PFSK-1 (cell line): Measurements from ENCODE around the gene RUNX2.

Source experiments
- POLR2AphosphoS5 ChIP-seq: IDR thresholded peaks from 2 replicates; pipeline ENCODE4 v1.6.1; 2012; ENCODE audit warnings: low read depth, mild to moderate bottlenecking, control low read depth, low read length, moderate library complexity
- REST ChIP-seq, 2 experiments: IDR thresholded peaks; 2 replicates each; pipeline versions ENCODE4 v1.6.1 to v1.8.0; 2011 to 2012; ENCODE audit warnings: low read depth in 2 of 2, low read length in 2 of 2, control low read depth in 1 of 2, inconsistent platforms in 1 of 2, mild to moderate bottlenecking in 1 of 2, moderate library complexity in 1 of 2; ENCODE audit not compliant: insufficient read depth in 1 of 2

- TF ChIP-seq POLR2AphosphoS5 (no peak), REST (IDR thresholded peaks at IDR 0.05; ENCODE audit: insufficient read depth in 1 of 2, low read depth in 2 of 2, low read length in 2 of 2) (no peak)
Observed at GRCh38 chr6:45587229-45588060, 259.3 kb downstream of the RUNX2 start.
